Measurements from ENCODE around the gene AGAP3. TPM values are rescaled to one million over a fixed set of nuclear protein-coding genes. Genes with fewer than 3 reads are reported as not detected.

AGAP3 gene
- total and polyA plus RNA-seq, 2 donors (not counting 1 experiment from before 2014, with no cell fraction given): 21.1 to 22.3 TPM

GRCh38 chr7:151083824-151084160 lies 2.5 kb upstream of the AGAP3 start:
- Histone ChIP-seq H3K4me1 (ENCODE audit: control insufficient read depth in 2 of 2, insufficient read depth in 2 of 2, low read length in 2 of 2) (peaks cover 64 to 70% of the 10 kb centered on the region in 2 donors), H3K27ac (ENCODE audit: low read length in 2 of 2) (peak overlapping the region; percentile 7 to 47), H3K9ac (ENCODE audit: low read length) (peak overlapping the region; percentile 85), H2AFZ (ENCODE audit: insufficient read depth, low read depth, low read length, poor library complexity, severe bottlenecking) (peak overlapping the region; percentile 74), H3K36me3 (replicated peaks in 1 of 2; ENCODE audit: control extremely low read depth in 1 of 2, control insufficient read depth in 1 of 2, extremely low read depth in 1 of 2, insufficient read depth in 2 of 2, low read length in 1 of 2) (no peaks in the 10 kb centered on the region), H3K9me3 (ENCODE audit: control extremely low read depth in 1 of 3, control insufficient read depth in 2 of 3, insufficient read depth in 1 of 3, low read length in 2 of 3) (peaks cover 0 to 4% (median 0%) of the 10 kb centered on the region in 3 donors), H4K20me1 (ENCODE audit: control insufficient read depth, insufficient read depth, low read length, poor library complexity, severe bottlenecking) (peaks cover 26% of the 10 kb centered on the region), H3K4me3 (ENCODE audit: control extremely low read depth in 1 of 5, extremely low read depth in 1 of 5, insufficient read depth in 1 of 5, low read depth in 2 of 5, low read length in 4 of 5) (peak overlapping the region in 4 of 5 experiments; percentile 66 to 83 (median 78)), H3K4me2 (replicated peaks; ENCODE audit: low read depth, low read length, poor library complexity, severe bottlenecking) (peak overlapping the region; percentile 95), H3K27me3 (replicated peaks in 1 of 4; ENCODE audit: control extremely low read depth in 1 of 4, control insufficient read depth in 3 of 4, insufficient read depth in 4 of 4, low read length in 3 of 4) (peaks cover 0 to 42% (median 16%) of the 10 kb centered on the region in 4 experiments), H3K79me2 (ENCODE audit: control insufficient read depth, insufficient read depth, low read length) (peaks cover 39% of the 10 kb centered on the region)
- peaks cover 14% of the 10 kb centered on the region for H3K27me3 Mint-ChIP-seq
- ChIA-PET CTCF (interaction anchor here (1.2 to 1.7 kb wide), 3 partner anchors 23 to 65 kb away, joined by 3 to 4 read pairs (median 3); partner anchors contain the start of gene ABCB8), POLR2A (interaction anchor here (1.2 kb wide), 1 partner anchor 24 kb away, joined by 3 read pairs; no protein-coding TSS in a partner anchor)
- TF ChIP-seq EZH2 (IDR thresholded peaks at IDR 0.05; ENCODE audit: borderline replicate concordance, insufficient read depth, low read depth, low read length, poor library complexity, severe bottlenecking) (no peak), CTCF (IDR thresholded peaks at IDR 0.05) (no peak)
- peak overlapping the region; percentile 79 for H3K27ac Mint-ChIP-seq
- H3K4me1 Mint-ChIP-seq: peaks cover 57% of the 10 kb centered on the region
- 6% methylated on average over 2 of the region's 3 CpGs for WGBS (ENCODE audit: insufficient coverage)
- intact Hi-C loops (cut with micrococcal nuclease): loop anchor here (1.0 to 10.0 kb wide), 8 partner anchors 55 to 1311 kb away; partner anchors contain the start of genes ABCB8, ABCF2, KCNH2 and NUB1
- ATAC-seq (ENCODE audit: low read depth) (no peak), DNase-seq (no peak)
- peak overlapping the region; percentile 88 for H3K4me3 Mint-ChIP-seq
- H3K9me3 Mint-ChIP-seq (ENCODE audit: insufficient read depth): no peaks in the 10 kb centered on the region

GRCh38 chr7:151085329-151085690 lies 965 bp upstream of the AGAP3 start:
- ChIA-PET POLR2A (no interaction called here), CTCF (interaction anchor here (0.6 to 1.7 kb wide), 7 partner anchors 25 to 619 kb away, joined by 3 to 4 read pairs (median 3); partner anchors contain the start of gene ABCB8)
- H3K9me3 Mint-ChIP-seq (ENCODE audit: insufficient read depth): no peaks in the 10 kb centered on the region
- H4K20me1 ChIP-seq (ENCODE audit: control insufficient read depth, insufficient read depth, low read length, poor library complexity, severe bottlenecking): peaks cover 18% of the 10 kb centered on the region
- WGBS (ENCODE audit: insufficient coverage): 37% methylated on average over 5 of the region's 5 CpGs
- peaks cover 28% of the 10 kb centered on the region for H3K79me2 ChIP-seq (ENCODE audit: control insufficient read depth, insufficient read depth, low read length)
- H3K4me2 ChIP-seq (replicated peaks; ENCODE audit: low read depth, low read length, poor library complexity, severe bottlenecking): peak overlapping the region; percentile 98
- peaks cover 0 to 4% (median 0%) of the 10 kb centered on the region in 3 donors for H3K9me3 ChIP-seq (ENCODE audit: control extremely low read depth in 1 of 3, control insufficient read depth in 2 of 3, insufficient read depth in 1 of 3, low read length in 2 of 3)
- peak overlapping the region; percentile 89 for H3K4me3 Mint-ChIP-seq
- TF ChIP-seq CTCF (IDR thresholded peaks at IDR 0.05) (no peak), EZH2 (IDR thresholded peaks at IDR 0.05; ENCODE audit: borderline replicate concordance, insufficient read depth, low read depth, low read length, poor library complexity, severe bottlenecking) (no peak)
- H3K27ac Mint-ChIP-seq: peak overlapping the region; percentile 77
- no peaks in the 10 kb centered on the region for H3K36me3 ChIP-seq (replicated peaks in 1 of 2; ENCODE audit: control extremely low read depth in 1 of 2, control insufficient read depth in 1 of 2, extremely low read depth in 1 of 2, insufficient read depth in 2 of 2, low read length in 1 of 2)
- peaks cover 23% of the 10 kb centered on the region for H3K27me3 Mint-ChIP-seq
- ATAC-seq (ENCODE audit: low read depth): no peak
- H3K4me1 Mint-ChIP-seq: peaks cover 50% of the 10 kb centered on the region
- no peak for DNase-seq
- peaks cover 60 to 61% of the 10 kb centered on the region in 2 donors for H3K4me1 ChIP-seq (ENCODE audit: control insufficient read depth in 2 of 2, insufficient read depth in 2 of 2, low read length in 2 of 2)
- peaks cover 0 to 54% (median 17%) of the 10 kb centered on the region in 4 experiments for H3K27me3 ChIP-seq (replicated peaks in 1 of 4; ENCODE audit: control extremely low read depth in 1 of 4, control insufficient read depth in 3 of 4, insufficient read depth in 4 of 4, low read length in 3 of 4)
- H2AFZ ChIP-seq (ENCODE audit: insufficient read depth, low read depth, low read length, poor library complexity, severe bottlenecking): peak overlapping the region; percentile 86
- peak overlapping the region in 2 of 5 experiments; percentile 68 to 71 for H3K4me3 ChIP-seq (ENCODE audit: control extremely low read depth in 1 of 5, extremely low read depth in 1 of 5, insufficient read depth in 1 of 5, low read depth in 2 of 5, low read length in 4 of 5)
- H3K27ac ChIP-seq (ENCODE audit: low read length in 2 of 2): no peak overlapping the region
- peak overlapping the region; percentile 66 for H3K9ac ChIP-seq (ENCODE audit: low read length)
- intact Hi-C loops (cut with micrococcal nuclease): loop anchor here (5.0 to 10.0 kb wide), 3 partner anchors 73 to 849 kb away; no protein-coding TSS in a partner anchor
